Measurements from ENCODE around the gene ACER3.

DNA sequence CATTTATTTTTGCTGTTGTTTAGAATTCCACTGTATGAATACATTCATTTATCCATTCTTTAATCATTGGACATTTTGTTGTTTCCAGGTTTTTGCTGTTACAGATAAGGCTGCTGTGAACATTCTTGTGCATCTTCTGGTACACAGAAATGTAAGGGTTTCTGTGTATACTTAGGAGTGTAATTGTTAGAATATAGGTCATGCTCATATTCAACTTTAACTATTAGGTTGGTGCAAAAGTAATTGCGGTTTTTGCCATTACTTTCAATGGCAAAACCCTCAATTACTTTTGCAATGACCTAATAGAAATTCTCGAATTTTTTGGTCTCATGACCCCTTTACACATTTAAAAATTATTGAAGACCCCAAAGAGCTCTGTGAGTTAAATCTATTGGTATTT lies 17.3 kb downstream of the ACER3 start:
- TF ChIP-seq, protein P1, sequence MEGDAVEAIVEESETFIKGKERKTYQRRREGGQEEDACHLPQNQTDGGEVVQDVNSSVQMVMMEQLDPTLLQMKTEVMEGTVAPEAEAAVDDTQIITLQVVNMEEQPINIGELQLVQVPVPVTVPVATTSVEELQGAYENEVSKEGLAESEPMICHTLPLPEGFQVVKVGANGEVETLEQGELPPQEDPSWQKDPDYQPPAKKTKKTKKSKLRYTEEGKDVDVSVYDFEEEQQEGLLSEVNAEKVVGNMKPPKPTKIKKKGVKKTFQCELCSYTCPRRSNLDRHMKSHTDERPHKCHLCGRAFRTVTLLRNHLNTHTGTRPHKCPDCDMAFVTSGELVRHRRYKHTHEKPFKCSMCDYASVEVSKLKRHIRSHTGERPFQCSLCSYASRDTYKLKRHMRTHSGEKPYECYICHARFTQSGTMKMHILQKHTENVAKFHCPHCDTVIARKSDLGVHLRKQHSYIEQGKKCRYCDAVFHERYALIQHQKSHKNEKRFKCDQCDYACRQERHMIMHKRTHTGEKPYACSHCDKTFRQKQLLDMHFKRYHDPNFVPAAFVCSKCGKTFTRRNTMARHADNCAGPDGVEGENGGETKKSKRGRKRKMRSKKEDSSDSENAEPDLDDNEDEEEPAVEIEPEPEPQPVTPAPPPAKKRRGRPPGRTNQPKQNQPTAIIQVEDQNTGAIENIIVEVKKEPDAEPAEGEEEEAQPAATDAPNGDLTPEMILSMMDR (IDR thresholded peaks at IDR 0.05) = no peak
- TF ChIP-seq ZNF317 (CRISPR knock-in tag; IDR thresholded peaks at IDR 0.05; ENCODE audit: borderline replicate concordance, low read depth) (no peak), SMAD3 (CRISPR knock-in tag; IDR thresholded peaks at IDR 0.05; ENCODE audit: borderline replicate concordance) (no peak), ZNF396 (CRISPR knock-in tag; IDR thresholded peaks at IDR 0.05; ENCODE audit: borderline replicate concordance) (no peak)

Data from WTC11 (cell line).